HPDE6-E6E7 (cell line): ENCODE data around the gene ATRNL1.
"Not testable (repeated sequence)": the region's sequence is repeated elsewhere in the genome, so short reads cannot be mapped to it uniquely, and the experiment has no call there.

ENCODE experiments used
- DNase-seq: peaks from one replicate; pipeline ENCODE4 v3.0.0; 2011; ENCODE audit warnings: missing footprints; ENCODE audit errors: extremely low spot score

Gene ATRNL1

DNA sequence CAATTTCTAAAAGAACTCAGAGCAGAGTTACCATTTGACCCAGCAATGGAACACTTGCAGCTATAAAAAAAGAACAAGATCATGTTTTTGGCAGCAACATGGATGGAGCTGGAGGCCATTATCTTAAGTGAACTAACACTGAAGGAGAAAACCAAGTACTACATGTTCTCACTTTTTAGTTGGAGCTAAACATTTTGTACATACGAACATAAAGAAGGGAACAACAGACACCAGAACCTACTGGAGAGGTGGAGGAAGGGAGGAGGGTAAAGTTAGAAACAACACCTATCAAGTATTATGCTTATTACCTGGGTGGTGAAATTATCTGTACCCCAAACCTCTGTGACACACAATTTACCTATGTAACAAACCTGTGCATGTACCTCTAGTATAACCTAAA, 329.5 kb downstream of the ATRNL1 start:
- no peak for DNase-seq

- DNase-seq: no peak
Observed at GRCh38 chr10:115427611-115428010, 334.4 kb downstream of the ATRNL1 start.

DNA sequence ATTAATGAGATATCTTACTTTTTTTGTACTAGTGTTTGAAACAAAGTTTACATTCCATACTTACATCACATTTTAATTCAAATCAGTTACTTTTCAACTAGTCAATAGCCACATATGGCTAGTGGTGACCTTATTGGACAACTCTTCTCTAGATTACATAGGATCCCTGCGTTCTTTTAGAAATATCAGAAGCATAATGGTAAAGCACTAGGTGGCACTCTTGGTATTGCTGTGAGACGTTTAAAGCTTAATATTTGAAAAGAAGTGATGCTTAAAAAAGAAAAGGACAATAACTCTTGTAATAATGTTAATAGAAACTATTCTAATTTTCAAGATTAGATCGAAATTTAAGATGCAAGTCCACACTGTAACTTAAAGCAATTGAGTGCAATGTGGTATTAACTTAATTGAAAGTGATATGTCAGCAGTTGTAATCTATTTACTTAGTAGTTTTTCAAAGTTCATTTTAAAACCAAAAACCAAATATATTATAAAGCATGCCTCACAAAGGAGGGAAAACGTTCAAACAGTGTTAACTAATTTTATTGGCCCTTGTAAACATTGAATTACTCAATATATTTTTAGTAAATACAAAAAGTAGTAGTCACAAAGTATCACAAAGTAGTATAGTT, 339.1 kb downstream of the ATRNL1 start:
- DNase-seq: no peak

GRCh38 chr10:115436999-115437398, 343.8 kb downstream of the ATRNL1 start:
- no peak for DNase-seq

DNA sequence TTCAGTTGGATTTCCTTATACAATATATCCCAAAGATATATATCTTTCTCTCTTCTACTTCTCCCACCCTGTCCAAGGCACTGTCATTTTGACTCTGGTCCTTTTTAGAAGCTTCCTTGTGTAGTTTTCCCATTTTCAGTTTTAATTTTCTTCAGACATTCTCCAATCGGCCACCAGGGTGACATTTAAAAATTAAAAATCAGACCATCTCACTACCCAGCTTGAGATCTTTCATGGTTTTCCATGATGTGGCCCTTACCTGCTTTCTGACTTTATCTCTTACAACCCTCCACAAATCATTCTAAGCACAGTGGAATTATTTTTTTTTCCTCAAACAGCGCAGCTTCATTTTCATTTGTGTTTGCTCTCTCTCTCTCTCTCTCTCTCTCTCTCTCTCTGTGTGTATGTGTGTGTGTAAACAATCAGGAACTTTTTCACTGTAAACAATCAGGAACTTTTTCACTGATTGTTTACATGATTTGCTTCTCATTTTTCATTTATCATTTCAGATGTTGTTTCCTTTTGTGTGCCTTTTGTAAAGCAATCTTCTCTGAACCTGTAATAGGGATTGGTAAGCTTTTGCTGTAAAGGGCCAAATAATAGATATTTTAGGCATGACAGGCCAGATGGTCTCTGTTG, 348.9 kb downstream of the ATRNL1 start:
- DNase-seq: no peak

- no peak for DNase-seq
Observed at GRCh38 chr10:115456812-115457211, 363.6 kb downstream of the ATRNL1 start.

- no peak for DNase-seq
Observed at GRCh38 chr10:115483294-115483693, 390.1 kb downstream of the ATRNL1 start.

GRCh38 chr10:115491526-115492140, 398.5 kb downstream of the ATRNL1 start:
- no peak for DNase-seq

DNA sequence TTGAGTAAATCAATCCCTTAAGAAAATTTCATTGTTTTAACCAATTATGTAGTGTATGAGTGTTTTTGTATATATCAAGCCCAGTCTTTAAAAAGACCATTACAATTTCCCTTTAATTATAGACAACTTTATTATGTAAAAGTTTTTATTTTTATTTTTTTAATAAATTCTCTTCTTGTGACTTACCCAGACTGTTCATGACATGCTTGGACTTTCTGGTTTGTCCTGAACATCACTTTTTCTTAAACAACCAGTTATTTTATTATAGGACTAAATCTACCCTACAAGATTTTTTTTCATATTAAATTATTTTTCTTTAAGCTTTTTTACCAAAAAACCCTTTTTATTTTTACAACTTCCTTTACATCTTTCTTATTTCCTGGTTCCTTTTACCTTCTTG, 410.4 kb downstream of the ATRNL1 start:
- DNase-seq: no peak

GRCh38 chr10:115514895-115515294, 421.7 kb downstream of the ATRNL1 start:
- no peak for DNase-seq

- DNase-seq: no peak
Observed at GRCh38 chr10:115525141-115525540, 432.0 kb downstream of the ATRNL1 start.

DNA sequence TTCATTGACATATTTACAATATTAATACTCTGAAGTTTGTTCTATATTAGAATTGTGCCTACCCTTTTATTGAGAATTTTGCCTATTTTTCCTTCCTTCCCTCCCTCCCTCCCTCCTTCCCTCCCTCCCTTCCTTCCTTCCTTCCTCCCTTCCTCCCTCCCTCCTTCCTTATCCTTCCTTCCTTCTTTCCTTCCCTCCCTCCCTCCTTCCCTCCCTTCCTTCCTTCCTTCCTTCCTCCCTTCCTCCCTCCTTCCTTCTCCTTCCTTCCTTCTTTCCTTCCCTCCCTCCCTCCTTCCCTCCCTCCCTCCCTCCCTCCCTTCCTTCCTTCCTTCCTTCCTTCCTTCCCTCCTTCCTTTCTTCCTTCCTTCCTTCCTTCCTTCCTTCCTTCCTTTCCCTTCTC, 434.5 kb downstream of the ATRNL1 start:
- not testable (repeated sequence) for DNase-seq

DNA sequence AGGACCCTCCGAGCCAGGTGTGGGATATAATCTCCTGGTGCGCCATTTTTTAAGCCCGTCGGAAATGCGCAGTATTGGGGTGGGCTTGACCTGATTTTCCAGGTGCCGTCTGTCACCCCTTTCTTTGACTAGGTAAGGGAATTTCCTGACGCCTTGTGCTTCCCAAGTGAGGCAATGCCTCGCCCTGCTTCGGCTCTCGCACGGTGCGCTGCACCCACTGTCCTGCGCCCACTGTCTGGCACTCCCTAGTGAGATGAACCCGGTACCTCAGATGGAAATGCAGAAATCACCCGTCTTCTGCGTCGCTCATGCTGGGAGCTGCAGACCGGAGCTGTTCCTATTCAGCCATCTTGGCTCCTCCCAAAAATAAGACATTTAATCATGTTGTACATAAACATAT, 443.2 kb downstream of the ATRNL1 start:
- not testable (repeated sequence) for DNase-seq

DNA sequence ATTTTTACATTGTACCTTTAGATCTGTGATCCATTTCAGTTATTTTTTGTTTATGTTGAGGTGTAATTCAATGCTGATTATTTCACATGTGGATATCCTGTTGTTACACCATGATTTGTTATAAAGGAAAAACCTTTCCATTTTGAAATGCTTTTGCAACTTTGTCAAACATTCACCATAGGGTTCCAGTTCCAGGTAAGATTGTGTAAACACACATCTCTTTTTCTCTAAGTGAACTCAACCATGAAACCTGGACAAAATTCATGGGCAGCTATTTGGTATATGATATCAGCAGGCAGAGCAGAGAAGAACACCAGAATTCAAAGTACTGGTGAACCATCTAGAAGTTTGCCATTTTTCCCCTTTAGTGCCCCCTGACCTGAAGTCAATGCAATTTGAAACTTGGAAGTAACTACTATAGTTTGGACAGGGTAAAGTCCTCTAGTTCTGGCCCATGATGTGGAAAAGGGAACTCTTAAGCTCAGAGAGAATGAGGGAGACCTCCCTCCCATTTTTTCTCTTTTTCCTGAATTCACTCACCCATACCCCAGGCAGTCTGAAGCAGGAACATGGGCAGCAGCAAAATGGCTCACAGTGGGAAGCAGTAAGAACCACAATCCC, 446.1 kb downstream of the ATRNL1 start:
- no peak for DNase-seq

GRCh38 chr10:115555887-115556402, 462.8 kb downstream of the ATRNL1 start:
- no peak for DNase-seq

DNA sequence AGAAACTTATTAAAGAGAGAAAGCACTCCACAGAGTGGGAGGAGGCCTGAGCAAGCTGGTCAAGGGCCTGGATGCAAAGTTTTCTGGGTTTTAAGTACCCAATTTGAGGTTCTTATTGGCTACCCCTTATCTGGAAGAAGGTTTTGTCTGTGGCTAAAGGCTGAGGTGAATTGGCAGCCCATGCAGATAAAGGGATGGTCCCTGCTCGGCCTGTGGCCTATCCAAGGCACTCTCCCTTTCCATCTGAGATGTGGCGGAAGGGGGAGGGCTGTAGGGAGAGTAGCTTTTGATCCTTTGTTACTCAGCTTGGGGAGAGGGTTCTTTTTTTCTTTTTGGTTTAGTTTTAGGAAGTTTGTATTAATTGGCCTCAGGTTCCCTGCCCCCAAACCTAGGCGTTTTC, 465.1 kb downstream of the ATRNL1 start:
- DNase-seq: no peak

- DNase-seq: no peak
Observed at GRCh38 chr10:115566867-115567266, 473.7 kb downstream of the ATRNL1 start.

DNA sequence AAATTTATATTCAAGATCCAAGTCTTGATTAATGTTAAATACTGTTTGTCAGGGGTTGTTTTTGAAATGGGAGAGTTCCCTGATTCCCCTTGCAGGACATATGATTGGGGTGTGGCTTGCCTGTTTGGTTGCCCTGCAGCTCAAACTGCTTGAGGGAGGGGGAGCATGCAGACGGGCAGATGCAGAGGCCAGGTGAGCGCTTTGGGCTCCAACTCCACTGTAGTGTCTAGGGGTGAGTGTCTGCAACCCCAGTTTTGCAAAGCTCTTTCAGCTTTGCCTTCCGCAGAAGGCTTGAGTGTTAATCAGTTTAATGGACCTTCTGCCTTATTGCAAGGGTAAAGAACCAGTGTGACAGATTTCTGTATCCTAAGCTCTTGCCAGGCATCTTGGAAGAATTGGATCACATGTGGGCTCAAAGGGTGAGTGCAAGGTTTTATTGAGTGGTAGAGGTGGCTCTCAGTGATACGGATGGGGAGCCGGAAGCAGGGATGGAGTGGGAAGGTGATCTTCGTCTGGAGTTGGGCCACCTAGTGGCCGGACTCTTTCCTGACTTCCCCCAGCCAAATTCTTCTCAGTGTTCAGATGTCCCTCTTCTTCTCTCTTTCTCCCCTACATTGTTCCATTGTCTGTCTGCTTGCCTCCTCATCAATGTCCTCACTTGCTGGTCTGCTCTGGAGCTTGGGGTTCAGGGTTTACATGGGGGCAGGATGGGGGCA, 479.7 kb downstream of the ATRNL1 start:
- DNase-seq: no peak

GRCh38 chr10:115580239-115580638, 487.1 kb downstream of the ATRNL1 start:
- DNase-seq: no peak

- no peak for DNase-seq
Observed at GRCh38 chr10:115593060-115593459, 499.9 kb downstream of the ATRNL1 start.

DNA sequence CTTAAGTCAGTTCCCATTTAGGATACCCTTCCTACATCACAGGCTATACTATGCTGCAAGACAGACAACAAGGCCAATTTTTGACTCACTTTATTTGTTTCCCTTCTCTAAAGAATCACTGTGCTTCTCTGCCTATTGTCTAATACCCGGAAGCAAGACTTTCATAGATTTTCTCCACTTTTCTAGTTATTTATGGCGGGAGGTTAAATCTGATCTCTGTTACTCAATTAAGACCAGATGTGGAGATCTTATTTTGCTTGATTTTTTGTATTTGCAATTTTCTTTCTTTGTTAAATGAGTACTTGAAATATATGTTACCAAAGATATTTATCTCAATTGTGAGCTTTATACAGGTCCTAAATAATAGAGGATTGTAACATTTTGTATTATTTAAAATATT, 511.5 kb downstream of the ATRNL1 start:
- no peak for DNase-seq

- no peak for DNase-seq
Observed at GRCh38 chr10:115606086-115606485, 512.9 kb downstream of the ATRNL1 start.
